Measurements from ENCODE around the gene TTLL7.

Gene TTLL7

GRCh38 chr1:83978056-83978455 lies 20.9 kb downstream of the TTLL7 start:
- Histone ChIP-seq H3K27ac (ENCODE audit: insufficient read depth in 1 of 2, low read depth in 1 of 2, low read length in 2 of 2, poor library complexity in 1 of 2, severe bottlenecking in 2 of 2) (no peak overlapping the region), H3K9me3 (ENCODE audit: control extremely low read depth in 1 of 5, control insufficient read depth in 4 of 5, insufficient read depth in 2 of 5, low read depth in 1 of 5, low read length in 4 of 5) (no peaks in the 10 kb centered on the region), H3K27me3 (replicated peaks in 2 of 5; ENCODE audit: control insufficient read depth in 4 of 5, insufficient read depth in 5 of 5, low read length in 4 of 5) (no peaks in the 10 kb centered on the region), H3K4me1 (ENCODE audit: control extremely low read depth in 1 of 4, control insufficient read depth in 4 of 4, insufficient read depth in 4 of 4, low read length in 3 of 4) (no peaks in the 10 kb centered on the region), H3K4me3 (ENCODE audit: control insufficient read depth in 1 of 7, extremely low read depth in 1 of 7, insufficient read depth in 4 of 7, low read depth in 2 of 7, low read length in 6 of 7) (no peak overlapping the region), H3K36me3 (ENCODE audit: control insufficient read depth in 4 of 4, insufficient read depth in 4 of 4, low read length in 3 of 4) (no peaks in the 10 kb centered on the region)
- ChIA-PET CTCF (interaction anchor here (1.1 kb wide), 1 partner anchor 10 kb away, joined by 3 read pairs; no protein-coding TSS in a partner anchor), POLR2A (no interaction called here)
- 100% methylated on average over 1 of the region's 1 CpG for WGBS (ENCODE audit: insufficient coverage)
- DNase-seq: no peak

GRCh38 chr1:83976920-83977319 lies 22.0 kb downstream of the TTLL7 start:
- H3K27ac ChIP-seq (ENCODE audit: insufficient read depth in 1 of 2, low read depth in 1 of 2, low read length in 2 of 2, poor library complexity in 1 of 2, severe bottlenecking in 2 of 2): no peak overlapping the region
- ChIA-PET CTCF (no interaction called here), POLR2A (no interaction called here)
- H3K36me3 ChIP-seq (ENCODE audit: control insufficient read depth in 4 of 4, insufficient read depth in 4 of 4, low read length in 3 of 4): no peaks in the 10 kb centered on the region
- no peak for DNase-seq
- H3K9me3 ChIP-seq (ENCODE audit: control extremely low read depth in 1 of 5, control insufficient read depth in 4 of 5, insufficient read depth in 2 of 5, low read depth in 1 of 5, low read length in 4 of 5): no peaks in the 10 kb centered on the region
- no peak overlapping the region for H3K4me3 ChIP-seq (ENCODE audit: control insufficient read depth in 1 of 7, extremely low read depth in 1 of 7, insufficient read depth in 4 of 7, low read depth in 2 of 7, low read length in 6 of 7)
- no peaks in the 10 kb centered on the region for H3K4me1 ChIP-seq (ENCODE audit: control extremely low read depth in 1 of 4, control insufficient read depth in 4 of 4, insufficient read depth in 4 of 4, low read length in 3 of 4)
- WGBS (ENCODE audit: insufficient coverage): no CpG with 5 or more reads among the region's 4 CpGs
- H3K27me3 ChIP-seq (replicated peaks in 2 of 5; ENCODE audit: control insufficient read depth in 4 of 5, insufficient read depth in 5 of 5, low read length in 4 of 5): no peaks in the 10 kb centered on the region

- no peaks in the 10 kb centered on the region for H3K27me3 ChIP-seq (replicated peaks in 2 of 5; ENCODE audit: control insufficient read depth in 4 of 5, insufficient read depth in 5 of 5, low read length in 4 of 5)
- ChIA-PET CTCF (no interaction called here), POLR2A (no interaction called here)
- no peak for DNase-seq
- no peak overlapping the region for H3K27ac ChIP-seq (ENCODE audit: insufficient read depth in 1 of 2, low read depth in 1 of 2, low read length in 2 of 2, poor library complexity in 1 of 2, severe bottlenecking in 2 of 2)
- H3K4me3 ChIP-seq (ENCODE audit: control insufficient read depth in 1 of 7, extremely low read depth in 1 of 7, insufficient read depth in 4 of 7, low read depth in 2 of 7, low read length in 6 of 7): no peak overlapping the region
- WGBS (ENCODE audit: insufficient coverage): no CpG with 5 or more reads among the region's 1 CpG
- no peaks in the 10 kb centered on the region for H3K9me3 ChIP-seq (ENCODE audit: control extremely low read depth in 1 of 5, control insufficient read depth in 4 of 5, insufficient read depth in 2 of 5, low read depth in 1 of 5, low read length in 4 of 5)
- no peaks in the 10 kb centered on the region for H3K36me3 ChIP-seq (ENCODE audit: control insufficient read depth in 4 of 4, insufficient read depth in 4 of 4, low read length in 3 of 4)
- no peaks in the 10 kb centered on the region for H3K4me1 ChIP-seq (ENCODE audit: control extremely low read depth in 1 of 4, control insufficient read depth in 4 of 4, insufficient read depth in 4 of 4, low read length in 3 of 4)
These were observed 28.1 kb downstream of the TTLL7 start for GRCh38 chr1:83970802-83971201.

- DNase-seq: no peak
- H3K36me3 ChIP-seq (ENCODE audit: control insufficient read depth in 4 of 4, insufficient read depth in 4 of 4, low read length in 3 of 4): no peaks in the 10 kb centered on the region
- CTCF ChIA-PET: no interaction called here
- no peak overlapping the region for H3K4me3 ChIP-seq (ENCODE audit: control insufficient read depth in 1 of 7, extremely low read depth in 1 of 7, insufficient read depth in 4 of 7, low read depth in 2 of 7, low read length in 6 of 7)
- no peaks in the 10 kb centered on the region for H3K9me3 ChIP-seq (ENCODE audit: control extremely low read depth in 1 of 5, control insufficient read depth in 4 of 5, insufficient read depth in 2 of 5, low read depth in 1 of 5, low read length in 4 of 5)
- POLR2A ChIA-PET: no interaction called here
- no peaks in the 10 kb centered on the region for H3K27me3 ChIP-seq (replicated peaks in 2 of 5; ENCODE audit: control insufficient read depth in 4 of 5, insufficient read depth in 5 of 5, low read length in 4 of 5)
- H3K27ac ChIP-seq (ENCODE audit: insufficient read depth in 1 of 2, low read depth in 1 of 2, low read length in 2 of 2, poor library complexity in 1 of 2, severe bottlenecking in 2 of 2): no peak overlapping the region
- no peaks in the 10 kb centered on the region for H3K4me1 ChIP-seq (ENCODE audit: control extremely low read depth in 1 of 4, control insufficient read depth in 4 of 4, insufficient read depth in 4 of 4, low read length in 3 of 4)
These were observed 28.8 kb downstream of the TTLL7 start for GRCh38 chr1:83970114-83970513.

GRCh38 chr1:83967336-83967735 lies 31.6 kb downstream of the TTLL7 start:
- ChIA-PET CTCF (interaction anchor here (0.8 to 1.4 kb wide), 2 partner anchors 11 to 15 kb away, joined by 3 to 4 read pairs; no protein-coding TSS in a partner anchor), POLR2A (no interaction called here)
- Histone ChIP-seq H3K4me3 (ENCODE audit: control insufficient read depth in 1 of 7, extremely low read depth in 1 of 7, insufficient read depth in 4 of 7, low read depth in 2 of 7, low read length in 6 of 7) (no peak overlapping the region), H3K36me3 (ENCODE audit: control insufficient read depth in 4 of 4, insufficient read depth in 4 of 4, low read length in 3 of 4) (no peaks in the 10 kb centered on the region), H3K27ac (ENCODE audit: insufficient read depth in 1 of 2, low read depth in 1 of 2, low read length in 2 of 2, poor library complexity in 1 of 2, severe bottlenecking in 2 of 2) (no peak overlapping the region), H3K4me1 (ENCODE audit: control extremely low read depth in 1 of 4, control insufficient read depth in 4 of 4, insufficient read depth in 4 of 4, low read length in 3 of 4) (peaks cover 0 to 3% (median 0%) of the 10 kb centered on the region in 4 experiments), H3K9me3 (ENCODE audit: control extremely low read depth in 1 of 5, control insufficient read depth in 4 of 5, insufficient read depth in 2 of 5, low read depth in 1 of 5, low read length in 4 of 5) (no peaks in the 10 kb centered on the region), H3K27me3 (replicated peaks in 2 of 5; ENCODE audit: control insufficient read depth in 4 of 5, insufficient read depth in 5 of 5, low read length in 4 of 5) (no peaks in the 10 kb centered on the region)
- DNase-seq: no peak
- WGBS (ENCODE audit: insufficient coverage): no CpG with 5 or more reads among the region's 1 CpG

GRCh38 chr1:83964153-83964552 lies 34.8 kb downstream of the TTLL7 start:
- POLR2A ChIA-PET: no interaction called here

GRCh38 chr1:83961571-83962295 lies 37.2 kb downstream of the TTLL7 start:
- H3K4me1 ChIP-seq (ENCODE audit: control extremely low read depth in 1 of 4, control insufficient read depth in 4 of 4, insufficient read depth in 4 of 4, low read length in 3 of 4): peaks cover 0 to 3% (median 0%) of the 10 kb centered on the region in 4 experiments
- no CpG with 5 or more reads among the region's 2 CpGs for WGBS (ENCODE audit: insufficient coverage)
- H3K36me3 ChIP-seq (ENCODE audit: control insufficient read depth in 4 of 4, insufficient read depth in 4 of 4, low read length in 3 of 4): no peaks in the 10 kb centered on the region
- peaks cover 0 to 1% (median 0%) of the 10 kb centered on the region in 5 experiments for H3K9me3 ChIP-seq (ENCODE audit: control extremely low read depth in 1 of 5, control insufficient read depth in 4 of 5, insufficient read depth in 2 of 5, low read depth in 1 of 5, low read length in 4 of 5)
- H3K27ac ChIP-seq (ENCODE audit: insufficient read depth in 1 of 2, low read depth in 1 of 2, low read length in 2 of 2, poor library complexity in 1 of 2, severe bottlenecking in 2 of 2): no peak overlapping the region
- no peak for DNase-seq
- CTCF ChIA-PET: interaction anchor here (1.0 kb wide), 1 partner anchor 29 kb away, joined by 3 read pairs; no protein-coding TSS in a partner anchor
- H3K4me3 ChIP-seq (ENCODE audit: control insufficient read depth in 1 of 7, extremely low read depth in 1 of 7, insufficient read depth in 4 of 7, low read depth in 2 of 7, low read length in 6 of 7): no peak overlapping the region
- POLR2A ChIA-PET: no interaction called here
- no peaks in the 10 kb centered on the region for H3K27me3 ChIP-seq (replicated peaks in 2 of 5; ENCODE audit: control insufficient read depth in 4 of 5, insufficient read depth in 5 of 5, low read length in 4 of 5)

More at GRCh38 chr1:83964153-83964552, 34.8 kb downstream of the TTLL7 start:
- Histone ChIP-seq H3K27ac (ENCODE audit: insufficient read depth in 1 of 2, low read depth in 1 of 2, low read length in 2 of 2, poor library complexity in 1 of 2, severe bottlenecking in 2 of 2) (no peak overlapping the region), H3K27me3 (replicated peaks in 2 of 5; ENCODE audit: control insufficient read depth in 4 of 5, insufficient read depth in 5 of 5, low read length in 4 of 5) (no peaks in the 10 kb centered on the region), H3K4me1 (ENCODE audit: control extremely low read depth in 1 of 4, control insufficient read depth in 4 of 4, insufficient read depth in 4 of 4, low read length in 3 of 4) (peaks cover 0 to 3% (median 0%) of the 10 kb centered on the region in 4 experiments), H3K9me3 (ENCODE audit: control extremely low read depth in 1 of 5, control insufficient read depth in 4 of 5, insufficient read depth in 2 of 5, low read depth in 1 of 5, low read length in 4 of 5) (peaks cover 0 to 1% (median 0%) of the 10 kb centered on the region in 5 experiments), H3K4me3 (ENCODE audit: control insufficient read depth in 1 of 7, extremely low read depth in 1 of 7, insufficient read depth in 4 of 7, low read depth in 2 of 7, low read length in 6 of 7) (no peak overlapping the region), H3K36me3 (ENCODE audit: control insufficient read depth in 4 of 4, insufficient read depth in 4 of 4, low read length in 3 of 4) (no peaks in the 10 kb centered on the region)
- CTCF ChIA-PET: interaction anchor here (1.4 kb wide), 1 partner anchor 158 kb away, joined by 4 read pairs; no protein-coding TSS in a partner anchor
- no peak for DNase-seq
